Colonic mucosa (tissue), 4 donors: Measurements from ENCODE around the gene PLPPR3. TPM values are rescaled to one million over a fixed set of nuclear protein-coding genes. Genes with fewer than 3 reads are reported as not detected.

Source experiments
- DNase-seq: peaks from one replicate; pipeline ENCODE4 v3.0.0-alpha.2; 2020
- H3K27ac ChIP-seq: fragments of 200-600 bp; one replicate; pipeline ENCODE4 v1.8.0; 2021
- H3K27me3 ChIP-seq: fragments of 200-600 bp; one replicate; pipeline ENCODE4 v1.8.0; 2021
- H3K36me3 ChIP-seq: fragments of 200-600 bp; one replicate; pipeline ENCODE4 v1.8.0; 2021
- H3K4me1 ChIP-seq: fragments of 200-600 bp; one replicate; pipeline ENCODE4 v1.8.0; 2021; ENCODE audit warnings: mild to moderate bottlenecking
- H3K4me3 ChIP-seq: fragments of 200-600 bp; one replicate; pipeline ENCODE4 v1.8.0; 2021
- H3K9ac ChIP-seq, 2 donors: one replicate each; pipeline ENCODE4 v1.7.0; 2013; ENCODE audit warnings: control low read depth in 2 of 2, low read depth in 2 of 2, low read length in 2 of 2
- H3K9me3 ChIP-seq: fragments of 200-600 bp; one replicate; pipeline ENCODE4 v1.8.0; 2021
- CTCF ChIP-seq: fragments of 200-600 bp; IDR thresholded peaks from one replicate; pipeline ENCODE4 v1.8.0; 2022; ENCODE audit warnings: antibody characterized with exemption, mild to moderate bottlenecking
- intact Hi-C: fragments of 100-400 bp; cut with DNase I; formaldehyde crosslinking; loops from one replicate; pipeline ENCODE4 v1.14.1; 2022
- total RNA-seq, 2 donors: library from RNA; stranded (reverse); fragmentation: NEBNext Ultra II Directional in 1 of 2; extraction: Animal tissue kit (Norgen Biotek cat#: 25700) in 1 of 2; gene quantifications; one replicate each; pipeline ENCODE4 v1.2.1, GENCODE V29; 2021
- donor health status: healthy.
- donor health status: DM: no; HTN: no; CAD: no.
- donor health status: DM: no; HTN: no; CAD: no.

Gene PLPPR3
- total RNA-seq, 2 donors from 2014 or later, result 0.22 TPM; not detected in 1

DNA sequence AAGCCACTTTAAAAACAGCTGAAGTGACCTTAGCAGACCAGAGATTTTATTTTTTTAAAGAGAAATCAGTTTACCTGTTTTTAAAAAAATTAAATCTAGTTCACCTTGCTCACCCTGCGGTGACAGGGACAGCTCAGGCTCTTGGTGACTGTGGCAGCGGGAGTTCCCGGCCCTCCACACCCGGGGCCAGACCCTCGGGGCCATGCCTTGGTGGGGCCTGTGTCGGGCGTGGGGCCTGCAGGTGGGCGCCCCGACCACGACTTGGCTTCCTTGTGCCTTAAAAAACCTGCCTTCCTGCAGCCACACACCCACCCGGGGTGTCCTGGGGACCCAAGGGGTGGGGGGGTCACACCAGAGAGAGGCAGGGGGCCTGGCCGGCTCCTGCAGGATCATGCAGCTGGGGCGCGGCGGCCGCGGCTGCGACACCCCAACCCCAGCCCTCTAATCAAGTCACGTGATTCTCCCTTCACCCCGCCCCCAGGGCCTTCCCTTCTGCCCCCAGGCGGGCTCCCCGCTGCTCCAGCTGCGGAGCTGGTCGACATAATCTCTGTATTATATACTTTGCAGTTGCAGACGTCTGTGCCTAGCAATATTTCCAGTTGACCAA, 10.8 kb downstream of the PLPPR3 start:
- Histone ChIP-seq H3K9me3 (no peaks in the 10 kb centered on the region), H3K36me3 (peaks cover 50% of the 10 kb centered on the region), H3K4me3 (no peak overlapping the region), H3K9ac (no peak overlapping the region), H3K27ac (no peak overlapping the region), H3K4me1 (no peaks in the 10 kb centered on the region), H3K27me3 (no peaks in the 10 kb centered on the region)
- DNase-seq, result no peak
- no peak for TF ChIP-seq CTCF
- intact Hi-C loops, result no loop called here

GRCh38 chr19:810077-810855, 11.5 kb downstream of the PLPPR3 start:
- no peak for DNase-seq
- H3K36me3 ChIP-seq, result peaks cover 57% of the 10 kb centered on the region
- no peaks in the 10 kb centered on the region for H3K4me1 ChIP-seq
- no peak overlapping the region for H3K4me3 ChIP-seq
- TF ChIP-seq CTCF, result no peak
- H3K9ac ChIP-seq, result no peak overlapping the region
- H3K27ac ChIP-seq, result no peak overlapping the region
- H3K9me3 ChIP-seq, result no peaks in the 10 kb centered on the region
- no peaks in the 10 kb centered on the region for H3K27me3 ChIP-seq
- intact Hi-C loops, result no loop called here

GRCh38 chr19:808423-808775, 13.4 kb downstream of the PLPPR3 start:
- DNase-seq, result no peak
- no peak for TF ChIP-seq CTCF

GRCh38 chr19:807627-808422, 13.9 kb downstream of the PLPPR3 start:
- Histone ChIP-seq H3K9me3 (no peaks in the 10 kb centered on the region), H3K4me1 (no peaks in the 10 kb centered on the region), H3K27me3 (no peaks in the 10 kb centered on the region), H3K9ac (no peak overlapping the region), H3K4me3 (no peak overlapping the region), H3K36me3 (peaks cover 74% of the 10 kb centered on the region), H3K27ac (no peak overlapping the region)
- intact Hi-C loops, result no loop called here
- DNase-seq, result no peak
- no peak for TF ChIP-seq CTCF

More at GRCh38 chr19:808423-808775, 13.4 kb downstream of the PLPPR3 start:
- no peak overlapping the region for H3K9ac ChIP-seq
- intact Hi-C loops, result no loop called here
- no peak overlapping the region for H3K4me3 ChIP-seq
- H3K9me3 ChIP-seq, result no peaks in the 10 kb centered on the region
- no peak overlapping the region for H3K27ac ChIP-seq
- peaks cover 74% of the 10 kb centered on the region for H3K36me3 ChIP-seq
- H3K4me1 ChIP-seq, result no peaks in the 10 kb centered on the region
- no peaks in the 10 kb centered on the region for H3K27me3 ChIP-seq

DNA sequence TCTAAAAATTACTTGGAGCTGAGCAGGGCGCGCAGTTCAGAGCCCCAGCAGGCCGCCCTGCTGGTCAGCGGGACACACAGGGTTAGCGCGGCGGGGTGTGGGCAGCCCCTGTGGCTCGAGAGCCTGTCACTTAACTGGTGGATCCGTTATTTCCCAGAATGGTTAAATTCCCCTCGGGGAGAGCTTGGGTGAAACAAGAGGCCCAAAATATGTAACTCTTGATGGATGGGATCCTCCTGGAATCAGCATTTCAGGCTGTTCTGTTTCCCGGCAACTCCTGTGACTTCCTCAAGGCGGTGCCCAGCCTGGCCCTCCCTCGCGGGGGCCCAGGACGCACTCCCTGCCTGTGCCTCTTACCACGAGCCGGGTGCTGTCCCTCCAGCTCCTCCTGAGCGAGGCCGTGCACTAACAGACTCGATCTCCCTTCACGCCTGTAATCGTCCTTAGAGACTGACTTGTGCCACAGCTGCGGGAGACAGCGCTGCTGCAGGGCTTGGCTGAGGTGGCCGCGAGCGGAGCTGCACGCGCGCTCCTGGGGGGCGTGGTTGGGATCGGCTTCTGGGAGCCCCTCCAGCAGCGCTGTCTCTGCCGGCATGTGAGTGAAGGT, 14.8 kb downstream of the PLPPR3 start:
- H3K27ac ChIP-seq, result no peak overlapping the region
- no peak for TF ChIP-seq CTCF
- no peak for DNase-seq
- peaks cover 74% of the 10 kb centered on the region for H3K36me3 ChIP-seq
- H3K9me3 ChIP-seq, result no peaks in the 10 kb centered on the region
- no peak overlapping the region for H3K4me3 ChIP-seq
- H3K9ac ChIP-seq, result no peak overlapping the region
- H3K4me1 ChIP-seq, result no peaks in the 10 kb centered on the region
- no peaks in the 10 kb centered on the region for H3K27me3 ChIP-seq
- intact Hi-C loops, result no loop called here
